SK-N-SH treated with all-trans-retinoic acid at 6 μM for 48 hours (cell line): ENCODE measurements around the gene FANCB.

Source experiments
- ATAC-seq: fragments of 200-7000 bp; cut with Tn5 transposase; 3 replicates; pipeline ENCODE4 v1.9.1; 2020; ENCODE audit warnings: mild to moderate bottlenecking, moderate library complexity
- ARNTL ChIP-seq: fragments of 450-650 bp; formaldehyde crosslinking; IDR thresholded peaks from 2 replicates; pipeline ENCODE4 v1.5.0; 2020; ENCODE audit warnings: low read depth, mild to moderate bottlenecking, moderate library complexity, borderline replicate concordance
- CREB5 ChIP-seq: fragments of 250-450 bp; sonication (Bioruptor Pico); IDR thresholded peaks from 2 replicates; pipeline ENCODE4 v1.5.1; 2020; ENCODE audit warnings: low read depth, mild to moderate bottlenecking, moderate library complexity
- CSDC2 ChIP-seq: fragments of 250-450 bp; sonication (Bioruptor Pico); IDR thresholded peaks from 2 replicates; pipeline ENCODE4 v1.5.0; 2020; ENCODE audit warnings: mild to moderate bottlenecking, moderate library complexity
- ESRRG ChIP-seq: fragments of 250-450 bp; sonication (Bioruptor Pico); IDR thresholded peaks from 2 replicates; pipeline ENCODE4 v1.6.1; 2021; ENCODE audit warnings: mild to moderate bottlenecking
- GLIS3 ChIP-seq: fragments of 250-450 bp; sonication (Bioruptor Pico); IDR thresholded peaks from 2 replicates; pipeline ENCODE4 v1.5.0; 2020; ENCODE audit warnings: mild to moderate bottlenecking, moderate library complexity
- ISL1 ChIP-seq: fragments of 250-450 bp; sonication (Bioruptor Pico); IDR thresholded peaks from 2 replicates; pipeline ENCODE4 v2.1.2; 2022; ENCODE audit warnings: mild to moderate bottlenecking, moderate library complexity
- OSR1 ChIP-seq: fragments of 250-450 bp; sonication (Bioruptor Pico); IDR thresholded peaks from 2 replicates; pipeline ENCODE4 v1.8.0; 2022; ENCODE audit warnings: moderate library complexity, mild to moderate bottlenecking, inconsistent platforms
- PATZ1 ChIP-seq: fragments of 250-450 bp; sonication (Bioruptor Pico); IDR thresholded peaks from 2 replicates; pipeline ENCODE4 v1.8.0; 2020; ENCODE audit warnings: mild to moderate bottlenecking, moderate library complexity, borderline replicate concordance
- RARB ChIP-seq: fragments of 250-450 bp; sonication (Bioruptor Pico); IDR thresholded peaks from 2 replicates; pipeline ENCODE4 v1.8.0; 2021; ENCODE audit warnings: mild to moderate bottlenecking, moderate library complexity
- TSHZ2 ChIP-seq: fragments of 250-450 bp; sonication (Bioruptor Pico); IDR thresholded peaks from 2 replicates; pipeline ENCODE4 v1.5.0; 2020; ENCODE audit warnings: mild to moderate bottlenecking, moderate library complexity
- ZC3H10 ChIP-seq: fragments of 250-450 bp; sonication (Bioruptor Pico); IDR thresholded peaks from 2 replicates; pipeline ENCODE4 v1.5.1; 2021; ENCODE audit warnings: mild to moderate bottlenecking, moderate library complexity
- ZFP3 ChIP-seq: fragments of 250-450 bp; sonication (Bioruptor Pico); IDR thresholded peaks from 2 replicates; pipeline ENCODE4 v1.5.0; 2020; ENCODE audit warnings: mild to moderate bottlenecking, moderate library complexity
- ZFP30 ChIP-seq: fragments of 450-650 bp; formaldehyde crosslinking; IDR thresholded peaks from 2 replicates; pipeline ENCODE4 v1.5.0; 2022; ENCODE audit warnings: mild to moderate bottlenecking, moderate library complexity
- ZNF565 ChIP-seq: fragments of 450-650 bp; formaldehyde crosslinking; conservative IDR thresholded peaks from 2 replicates; pipeline ENCODE4 v1.5.0; 2020; ENCODE audit warnings: low read depth, mild to moderate bottlenecking, moderate library complexity
- TF ChIP-seq, protein P1 (sequence below): fragments of 250-450 bp; sonication (Bioruptor Pico); IDR thresholded peaks from 2 replicates; pipeline ENCODE4 v1.5.1; 2021; ENCODE audit warnings: mild to moderate bottlenecking, moderate library complexity

FANCB gene

GRCh38 chrX:14843666-14844065 is 29.2 kb downstream of the FANCB start:
- no peak for ATAC-seq
- TF ChIP-seq ESRRG (CRISPR knock-in tag) (no peak), GLIS3 (CRISPR knock-in tag) (no peak), TSHZ2 (CRISPR knock-in tag) (no peak), ISL1 (CRISPR knock-in tag) (no peak), ZFP30 (CRISPR knock-in tag) (no peak), OSR1 (CRISPR knock-in tag) (no peak), PATZ1 (CRISPR knock-in tag) (no peak), ZC3H10 (CRISPR knock-in tag) (no peak), ZNF565 (no peak), ARNTL (CRISPR knock-in tag) (no peak), CREB5 (no peak)

DNA sequence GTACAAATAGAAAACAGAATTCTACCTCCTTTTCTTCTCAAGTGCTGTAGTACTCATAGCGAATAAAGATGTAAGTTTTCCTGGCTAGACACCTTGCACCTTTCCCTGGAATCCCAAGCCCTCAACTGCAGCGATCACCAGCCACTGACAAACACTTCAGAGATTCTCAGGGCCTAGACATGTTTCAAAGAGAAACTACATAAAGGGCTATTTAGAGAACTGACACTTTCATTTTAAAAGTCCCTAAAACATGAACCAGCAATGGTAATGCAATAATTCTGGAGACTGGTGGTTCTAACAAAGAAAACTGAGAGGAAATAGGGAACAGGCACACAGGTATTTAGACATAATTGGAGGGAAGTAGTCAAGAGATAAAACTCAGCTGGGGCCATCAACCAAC is 35.7 kb downstream of the FANCB start:
- no peak for ATAC-seq
- no peak for TF ChIP-seq PATZ1 (CRISPR knock-in tag)
- no peak for TF ChIP-seq ESRRG (CRISPR knock-in tag)
- no peak for TF ChIP-seq ISL1 (CRISPR knock-in tag)
- TF ChIP-seq CSDC2 (CRISPR knock-in tag) = no peak
- TF ChIP-seq ARNTL (CRISPR knock-in tag) = no peak
- no peak for TF ChIP-seq ZC3H10 (CRISPR knock-in tag)
- TF ChIP-seq, protein P1, sequence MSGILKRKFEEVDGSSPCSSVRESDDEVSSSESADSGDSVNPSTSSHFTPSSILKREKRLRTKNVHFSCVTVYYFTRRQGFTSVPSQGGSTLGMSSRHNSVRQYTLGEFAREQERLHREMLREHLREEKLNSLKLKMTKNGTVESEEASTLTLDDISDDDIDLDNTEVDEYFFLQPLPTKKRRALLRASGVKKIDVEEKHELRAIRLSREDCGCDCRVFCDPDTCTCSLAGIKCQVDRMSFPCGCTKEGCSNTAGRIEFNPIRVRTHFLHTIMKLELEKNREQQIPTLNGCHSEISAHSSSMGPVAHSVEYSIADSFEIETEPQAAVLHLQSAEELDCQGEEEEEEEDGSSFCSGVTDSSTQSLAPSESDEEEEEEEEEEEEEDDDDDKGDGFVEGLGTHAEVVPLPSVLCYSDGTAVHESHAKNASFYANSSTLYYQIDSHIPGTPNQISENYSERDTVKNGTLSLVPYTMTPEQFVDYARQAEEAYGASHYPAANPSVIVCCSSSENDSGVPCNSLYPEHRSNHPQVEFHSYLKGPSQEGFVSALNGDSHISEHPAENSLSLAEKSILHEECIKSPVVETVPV (CRISPR knock-in tag) = no peak
- TF ChIP-seq ZFP3 (CRISPR knock-in tag) = no peak
- TF ChIP-seq CREB5 = no peak
- TF ChIP-seq GLIS3 (CRISPR knock-in tag) = no peak
- no peak for TF ChIP-seq OSR1 (CRISPR knock-in tag)
- no peak for TF ChIP-seq TSHZ2 (CRISPR knock-in tag)
- no peak for TF ChIP-seq RARB (CRISPR knock-in tag)
